Hindlimb muscle (tissue), 1 donor: ENCODE measurements around the gene EHD4. TPM values are rescaled to one million over a fixed set of nuclear protein-coding genes. Genes with fewer than 3 reads are reported as not detected.

ENCODE experiments used
- DNase-seq: peaks from one replicate; pipeline ENCODE4 v3.0.0-alpha.2; 2013
- polyA plus RNA-seq: library from polyadenylated mRNA; unstranded; fragments of 120-200 nt; gene quantifications from one replicate; pipeline ENCODE4 v1.2.1, GENCODE V29; 2013; ENCODE audit not compliant: insufficient read length

EHD4 gene
- polyA plus RNA-seq, 1 donor: 43.0 TPM

GRCh38 chr15:41979493-41980266 is 7.3 kb upstream of the EHD4 start:
- no peak for DNase-seq

- no peak for DNase-seq
Observed at GRCh38 chr15:41978534-41978933, 6.2 kb upstream of the EHD4 start.

- DNase-seq: no peak
Observed at GRCh38 chr15:41977757-41978383, 5.5 kb upstream of the EHD4 start.

- DNase-seq: no peak
Observed at GRCh38 chr15:41975669-41976068, 3.3 kb upstream of the EHD4 start.

- no peak for DNase-seq
Observed at GRCh38 chr15:41974041-41974440, 1.7 kb upstream of the EHD4 start.

GRCh38 chr15:41971895-41972252 is 483 bp downstream of the EHD4 start:
- no peak for DNase-seq

GRCh38 chr15:41971089-41971894 is 1.1 kb downstream of the EHD4 start:
- peak; percentile 50 for DNase-seq

- DNase-seq: no peak
Observed at GRCh38 chr15:41970456-41970855, 1.9 kb downstream of the EHD4 start.

GRCh38 chr15:41969851-41970431 is 2.4 kb downstream of the EHD4 start:
- DNase-seq: no peak

GRCh38 chr15:41968701-41969100 is 3.7 kb downstream of the EHD4 start:
- DNase-seq: no peak

GRCh38 chr15:41967506-41968206 is 4.7 kb downstream of the EHD4 start:
- no peak for DNase-seq

GRCh38 chr15:41966920-41967465 is 5.4 kb downstream of the EHD4 start:
- no peak for DNase-seq

GRCh38 chr15:41966414-41966812 is 5.9 kb downstream of the EHD4 start:
- no peak for DNase-seq

GRCh38 chr15:41965441-41966413 is 6.6 kb downstream of the EHD4 start:
- DNase-seq: no peak

- no peak for DNase-seq
Observed at GRCh38 chr15:41961595-41962202, 10.7 kb downstream of the EHD4 start.

GRCh38 chr15:41961001-41961518 is 11.3 kb downstream of the EHD4 start:
- DNase-seq: no peak

- no peak for DNase-seq
Observed at GRCh38 chr15:41958002-41958420, 14.3 kb downstream of the EHD4 start.

GRCh38 chr15:41957021-41957897 is 15.1 kb downstream of the EHD4 start:
- no peak for DNase-seq
